ENCODE results near the gene VPS37D. TPM values are rescaled to one million over a fixed set of nuclear protein-coding genes. Genes with fewer than 3 reads are reported as not detected.

The VPS37D gene
- total and polyA plus RNA-seq, 2 experiments from 2014 or later: 5.6 to 9.5 TPM

- H3K27ac ChIP-seq: no peak overlapping the region
- TF ChIP-seq EZH2phosphoT487 (IDR thresholded peaks at IDR 0.05; ENCODE audit: low read depth, severe bottlenecking, unreplicated experiment): no peak
- TF ChIP-seq EZH2 (IDR thresholded peaks at IDR 0.05; ENCODE audit: borderline replicate concordance): no peak
- TF ChIP-seq CTCF (IDR thresholded peaks at IDR 0.05; ENCODE audit: poor library complexity): no peak
- no peaks in the 10 kb centered on the region for H4K20me1 ChIP-seq (ENCODE audit: insufficient read depth, poor library complexity, severe bottlenecking)
- H3K36me3 ChIP-seq (replicated peaks; ENCODE audit: insufficient read depth, low read depth): no peaks in the 10 kb centered on the region
- no peak overlapping the region for H2AFZ ChIP-seq
- DNase-seq (ENCODE audit: low spot score): no peak
- no peaks in the 10 kb centered on the region for H3K9me3 ChIP-seq (ENCODE audit: low read depth)
- H3K9me2 ChIP-seq (replicated peaks; ENCODE audit: insufficient read depth): no peaks in the 10 kb centered on the region
- H3K4me1 ChIP-seq (ENCODE audit: insufficient read depth): peaks cover 4% of the 10 kb centered on the region
- WGBS (ENCODE audit: low lambda C conversion rate, missing lambda C conversion rate): 76% methylated on average over 5 of the region's 7 CpGs
- no peak overlapping the region for H3K4me3 ChIP-seq
- H3K79me2 ChIP-seq: no peaks in the 10 kb centered on the region
- no peak overlapping the region for H3K4me2 ChIP-seq
- H3K27me3 ChIP-seq: peaks cover 34% of the 10 kb centered on the region
Measured at GRCh38 chr7:73621168-73622063, 46.2 kb upstream of the VPS37D start.

DNA sequence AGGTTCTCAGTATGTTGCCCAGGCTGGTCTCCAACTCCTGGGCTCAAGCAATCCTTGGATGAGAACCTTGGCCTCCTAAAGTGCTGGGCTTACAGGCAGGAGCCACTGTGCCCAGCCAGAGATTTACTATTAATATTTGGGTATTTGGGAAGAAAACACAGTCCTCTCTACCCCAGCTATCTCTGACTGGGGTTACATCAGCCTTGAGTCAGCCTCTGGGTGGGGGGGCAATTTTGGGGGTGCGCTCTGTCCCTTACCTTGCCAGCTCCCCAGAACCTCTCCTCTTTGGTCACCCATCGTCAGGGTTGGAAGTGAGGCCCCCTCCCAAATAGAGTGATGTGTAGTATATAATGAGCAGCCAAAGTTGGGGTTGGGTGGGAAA, 45.1 kb upstream of the VPS37D start:
- Histone ChIP-seq H3K79me2 (no peaks in the 10 kb centered on the region), H3K27me3 (peaks cover 36% of the 10 kb centered on the region), H3K9me3 (ENCODE audit: low read depth) (no peaks in the 10 kb centered on the region), H3K4me2 (peak overlapping the region; percentile 98), H2AFZ (no peak overlapping the region), H3K36me3 (replicated peaks; ENCODE audit: insufficient read depth, low read depth) (no peaks in the 10 kb centered on the region), H4K20me1 (ENCODE audit: insufficient read depth, poor library complexity, severe bottlenecking) (no peaks in the 10 kb centered on the region), H3K27ac (no peak overlapping the region), H3K9me2 (replicated peaks; ENCODE audit: insufficient read depth) (no peaks in the 10 kb centered on the region), H3K4me3 (no peak overlapping the region), H3K4me1 (ENCODE audit: insufficient read depth) (peaks cover 4% of the 10 kb centered on the region)
- WGBS (ENCODE audit: low lambda C conversion rate, missing lambda C conversion rate): 45% methylated on average over 2 of the region's 2 CpGs
- no peak for DNase-seq (ENCODE audit: low spot score)
- no peak for TF ChIP-seq CTCF (IDR thresholded peaks at IDR 0.05; ENCODE audit: poor library complexity)
- TF ChIP-seq EZH2 (IDR thresholded peaks at IDR 0.05; ENCODE audit: borderline replicate concordance): no peak
- TF ChIP-seq EZH2phosphoT487 (IDR thresholded peaks at IDR 0.05; ENCODE audit: low read depth, severe bottlenecking, unreplicated experiment): no peak

GRCh38 chr7:73622909-73623797, 44.5 kb upstream of the VPS37D start:
- Histone ChIP-seq H3K27ac (no peak overlapping the region), H3K4me1 (ENCODE audit: insufficient read depth) (peaks cover 4% of the 10 kb centered on the region), H3K4me2 (peak overlapping the region; percentile 98), H3K79me2 (no peaks in the 10 kb centered on the region), H2AFZ (no peak overlapping the region), H4K20me1 (ENCODE audit: insufficient read depth, poor library complexity, severe bottlenecking) (no peaks in the 10 kb centered on the region), H3K36me3 (replicated peaks; ENCODE audit: insufficient read depth, low read depth) (no peaks in the 10 kb centered on the region), H3K4me3 (peak overlapping the region; percentile 82), H3K9me3 (ENCODE audit: low read depth) (no peaks in the 10 kb centered on the region), H3K27me3 (peaks cover 40% of the 10 kb centered on the region), H3K9me2 (replicated peaks; ENCODE audit: insufficient read depth) (no peaks in the 10 kb centered on the region)
- WGBS (ENCODE audit: low lambda C conversion rate, missing lambda C conversion rate): 4% methylated on average over 42 of the region's 58 CpGs
- DNase-seq (ENCODE audit: low spot score): peak; percentile 57
- TF ChIP-seq EZH2 (IDR thresholded peaks at IDR 0.05; ENCODE audit: borderline replicate concordance) (peak; percentile 85), CTCF (IDR thresholded peaks at IDR 0.05; ENCODE audit: poor library complexity) (no peak), EZH2phosphoT487 (IDR thresholded peaks at IDR 0.05; ENCODE audit: low read depth, severe bottlenecking, unreplicated experiment) (no peak)
